SU-DHL-6 (cell line): ENCODE results near the gene P2RX3.

Source experiments
- H2AFZ ChIP-seq: fragments of 200-600 bp; sonication (generic); 2 replicates; pipeline ENCODE4 v1.6.1; 2014; ENCODE audit warnings: low read depth, mild to moderate bottlenecking, moderate library complexity, mixed read lengths, antibody characterized with exemption, low read length; ENCODE audit not compliant: severe bottlenecking
- H3F3A ChIP-seq: fragments of 200-600 bp; shearing (Covaris generic); 2 replicates; pipeline ENCODE4 v1.6.0; 2016; ENCODE audit warnings: antibody characterized with exemption, mild to moderate bottlenecking; ENCODE audit not compliant: insufficient read depth
- H3K27ac ChIP-seq: fragments of 200-600 bp; sonication (generic); 2 replicates; pipeline ENCODE4 v1.5.1; 2016; ENCODE audit warnings: low read depth, mild to moderate bottlenecking, low read length, moderate library complexity, mixed read lengths
- H3K27me3 ChIP-seq: fragments of 200-600 bp; sonication (generic), shearing (Covaris generic); 2 replicates; pipeline ENCODE4 v1.6.0; 2014; ENCODE audit warnings: mild to moderate bottlenecking, low read length
- H3K36me3 ChIP-seq: fragments of 200-600 bp; sonication (generic); 2 replicates; pipeline ENCODE4 v1.6.1; 2014; ENCODE audit warnings: mild to moderate bottlenecking, low read length, mixed read lengths
- H3K4me2 ChIP-seq: fragments of 300-600, 200-600 bp; shearing (Covaris generic), sonication (generic); 2 replicates; pipeline ENCODE4 v1.6.0; 2014; ENCODE audit warnings: low read length, low read depth, mild to moderate bottlenecking; ENCODE audit not compliant: poor library complexity, severe bottlenecking
- H3K4me3 ChIP-seq: fragments of 200-600 bp; sonication (generic); 2 replicates; pipeline ENCODE4 v1.5.1; 2014; ENCODE audit warnings: antibody characterized with exemption, low read length, mild to moderate bottlenecking, mixed read lengths; ENCODE audit not compliant: insufficient read depth, poor library complexity, severe bottlenecking
- H3K79me2 ChIP-seq: fragments of 200-600 bp; sonication (generic); 2 replicates; pipeline ENCODE4 v1.6.1; 2014; ENCODE audit warnings: mild to moderate bottlenecking, low read length, moderate library complexity; ENCODE audit not compliant: insufficient read depth
- H3K9ac ChIP-seq: fragments of 200-600 bp; sonication (generic); 2 replicates; pipeline ENCODE4 v1.7.0; 2014; ENCODE audit warnings: mild to moderate bottlenecking, low read length
- H3K9me2 ChIP-seq: fragments of 200-600 bp; sonication (generic); replicated peaks from 2 replicates; pipeline ENCODE4 v1.6.1; 2014; ENCODE audit warnings: low read length; ENCODE audit not compliant: insufficient read depth
- H3K9me3 ChIP-seq: fragments of 200-600 bp; sonication (generic); 2 replicates; pipeline ENCODE4 v1.6.1; 2014; ENCODE audit warnings: low read length, mixed read lengths; ENCODE audit not compliant: insufficient read depth
- H4K20me1 ChIP-seq: fragments of 200-600 bp; sonication (generic); 2 replicates; pipeline ENCODE4 v1.6.1; 2014; ENCODE audit warnings: low read depth, mild to moderate bottlenecking, antibody characterized with exemption, low read length, moderate library complexity, mixed read lengths
- CTCF ChIP-seq: fragments of 200-600 bp; sonication (generic); IDR thresholded peaks from one replicate; pipeline ENCODE4 v1.5.1; 2017; ENCODE audit warnings: antibody characterized with exemption, mild to moderate bottlenecking, low read length, moderate library complexity; ENCODE audit not compliant: insufficient read depth, poor library complexity, severe bottlenecking
- EZH2phosphoT487 ChIP-seq: fragments of 200-600 bp; sonication (generic), shearing (Covaris generic); conservative IDR thresholded peaks from 2 replicates; pipeline ENCODE4 v1.6.1; 2018; ENCODE audit warnings: mild to moderate bottlenecking, antibody characterized with exemption, low read length, moderate library complexity, mixed read lengths

P2RX3 gene

DNA sequence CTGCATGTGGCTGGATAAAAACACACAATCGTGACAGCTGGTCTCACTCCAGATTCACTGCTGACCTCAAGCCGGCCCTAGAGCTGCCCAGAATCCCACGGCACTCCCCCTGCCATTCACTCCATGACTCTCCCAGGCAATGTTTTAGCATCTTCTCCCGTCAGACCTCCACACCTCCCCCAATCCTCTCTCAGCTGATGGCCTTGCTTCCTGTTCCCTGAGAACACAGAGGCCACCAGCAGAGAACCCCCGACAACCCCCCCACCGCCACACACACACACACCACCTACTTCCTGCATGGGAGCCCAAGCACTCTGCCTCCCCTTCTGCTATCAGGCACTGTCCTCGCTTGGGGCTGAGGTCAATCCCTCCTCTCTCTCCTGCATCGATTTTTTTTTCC, 22.7 kb upstream of the P2RX3 start:
- no peaks in the 10 kb centered on the region for H3K79me2 ChIP-seq
- no peaks in the 10 kb centered on the region for H3K9me2 ChIP-seq
- no peak overlapping the region for H3K4me3 ChIP-seq
- H2AFZ ChIP-seq, result no peak overlapping the region
- H3F3A ChIP-seq, result no peaks in the 10 kb centered on the region
- no peak overlapping the region for H3K4me2 ChIP-seq
- H3K27ac ChIP-seq, result no peak overlapping the region
- TF ChIP-seq EZH2phosphoT487 (no peak), CTCF (no peak)
- no peaks in the 10 kb centered on the region for H4K20me1 ChIP-seq
- no peaks in the 10 kb centered on the region for H3K27me3 ChIP-seq
- H3K36me3 ChIP-seq, result no peaks in the 10 kb centered on the region
- H3K9me3 ChIP-seq, result no peaks in the 10 kb centered on the region
- H3K9ac ChIP-seq, result no peak overlapping the region

DNA sequence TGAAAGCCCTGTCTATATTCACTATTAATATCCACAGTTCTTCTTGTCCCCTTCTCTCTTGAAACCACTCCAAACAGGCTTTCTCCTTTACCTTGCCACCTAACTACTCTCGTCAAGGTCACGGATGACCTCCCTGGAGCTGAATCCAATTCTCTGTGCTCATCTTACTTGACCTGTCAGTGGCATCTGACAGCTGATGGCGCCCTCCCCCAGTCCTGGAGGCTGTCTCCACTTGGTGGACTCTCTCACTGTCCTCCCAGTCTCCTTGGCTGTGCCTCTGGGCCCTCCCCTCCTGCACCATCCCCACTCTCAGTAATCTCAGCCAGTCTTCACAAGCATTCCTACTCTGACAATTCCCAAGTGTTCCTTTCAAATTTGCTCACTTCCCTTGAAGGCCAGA, 22.1 kb upstream of the P2RX3 start:
- no peaks in the 10 kb centered on the region for H3F3A ChIP-seq
- no peak overlapping the region for H3K4me3 ChIP-seq
- TF ChIP-seq CTCF (no peak), EZH2phosphoT487 (no peak)
- H3K4me2 ChIP-seq, result no peak overlapping the region
- no peak overlapping the region for H2AFZ ChIP-seq
- no peaks in the 10 kb centered on the region for H3K27me3 ChIP-seq
- no peaks in the 10 kb centered on the region for H3K9me2 ChIP-seq
- H3K79me2 ChIP-seq, result no peaks in the 10 kb centered on the region
- no peaks in the 10 kb centered on the region for H3K36me3 ChIP-seq
- H3K27ac ChIP-seq, result no peak overlapping the region
- no peaks in the 10 kb centered on the region for H4K20me1 ChIP-seq
- H3K9ac ChIP-seq, result no peak overlapping the region
- no peaks in the 10 kb centered on the region for H3K9me3 ChIP-seq

- Histone ChIP-seq H2AFZ (no peak overlapping the region), H3K4me2 (no peak overlapping the region), H3K27me3 (no peaks in the 10 kb centered on the region), H3K27ac (no peak overlapping the region), H3K9me2 (no peaks in the 10 kb centered on the region), H3K9me3 (no peaks in the 10 kb centered on the region), H3K79me2 (no peaks in the 10 kb centered on the region), H4K20me1 (no peaks in the 10 kb centered on the region), H3F3A (no peaks in the 10 kb centered on the region), H3K9ac (no peak overlapping the region), H3K36me3 (no peaks in the 10 kb centered on the region), H3K4me3 (no peak overlapping the region)
- TF ChIP-seq CTCF (no peak), EZH2phosphoT487 (no peak)
These were observed 20.0 kb upstream of the P2RX3 start for GRCh38 chr11:57318178-57318577.
